OCI-LY1 (cell line): ENCODE results near the gene SPPL3.
"Not testable (repeated sequence)": the region's sequence is repeated elsewhere in the genome, so short reads cannot be mapped to it uniquely, and the experiment has no call there.

Source experiments
- EZH2 ChIP-seq: fragments of 200-600 bp; sonication (generic), shearing (Covaris generic); IDR thresholded peaks from 2 replicates; pipeline ENCODE4 v1.8.0; 2017; ENCODE audit warnings: borderline replicate concordance, mixed run types, mild to moderate bottlenecking, antibody characterized with exemption, low read length, moderate library complexity, mixed read lengths
- TF ChIP-seq, protein P1 (sequence below): fragments of 200-600 bp; sonication (generic), shearing (Covaris generic); IDR thresholded peaks from 2 replicates; pipeline ENCODE4 v1.5.1; 2017; ENCODE audit warnings: mild to moderate bottlenecking, antibody characterized with exemption, low read length, moderate library complexity, mixed read lengths

DNA sequence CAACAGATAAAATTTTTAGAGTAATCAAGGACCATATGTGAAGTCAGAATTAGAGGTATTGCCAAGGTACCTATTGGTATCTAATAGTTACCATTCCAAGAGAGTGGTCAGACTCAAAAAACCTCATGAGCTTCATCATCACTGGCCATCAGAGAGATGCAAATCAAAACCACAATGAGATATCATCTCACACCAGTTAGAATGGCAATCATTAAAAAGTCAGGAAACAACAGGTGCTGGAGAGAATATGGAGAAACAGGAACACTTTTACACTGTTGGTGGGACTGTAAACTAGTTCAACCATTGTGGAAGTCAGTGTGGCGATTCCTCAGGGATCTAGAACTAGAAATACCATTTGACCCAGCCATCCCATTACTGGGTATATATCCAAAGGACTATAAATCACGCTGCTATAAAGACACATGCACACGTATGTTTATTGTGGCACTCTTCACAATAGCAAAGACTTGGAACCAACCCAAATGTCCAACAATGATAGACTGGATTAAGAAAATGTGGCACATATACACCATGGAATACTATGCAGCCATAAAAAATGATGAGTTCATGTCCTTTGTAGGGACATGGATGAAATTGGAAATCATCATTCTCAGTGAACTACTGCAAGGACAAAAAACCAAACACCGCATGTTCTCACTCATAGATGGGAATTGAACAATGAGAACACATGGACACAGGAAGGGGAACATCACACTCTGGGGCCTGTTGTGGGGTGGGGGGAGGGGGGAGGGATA lies 65.4 kb downstream of the SPPL3 start:
- TF ChIP-seq, protein P1, sequence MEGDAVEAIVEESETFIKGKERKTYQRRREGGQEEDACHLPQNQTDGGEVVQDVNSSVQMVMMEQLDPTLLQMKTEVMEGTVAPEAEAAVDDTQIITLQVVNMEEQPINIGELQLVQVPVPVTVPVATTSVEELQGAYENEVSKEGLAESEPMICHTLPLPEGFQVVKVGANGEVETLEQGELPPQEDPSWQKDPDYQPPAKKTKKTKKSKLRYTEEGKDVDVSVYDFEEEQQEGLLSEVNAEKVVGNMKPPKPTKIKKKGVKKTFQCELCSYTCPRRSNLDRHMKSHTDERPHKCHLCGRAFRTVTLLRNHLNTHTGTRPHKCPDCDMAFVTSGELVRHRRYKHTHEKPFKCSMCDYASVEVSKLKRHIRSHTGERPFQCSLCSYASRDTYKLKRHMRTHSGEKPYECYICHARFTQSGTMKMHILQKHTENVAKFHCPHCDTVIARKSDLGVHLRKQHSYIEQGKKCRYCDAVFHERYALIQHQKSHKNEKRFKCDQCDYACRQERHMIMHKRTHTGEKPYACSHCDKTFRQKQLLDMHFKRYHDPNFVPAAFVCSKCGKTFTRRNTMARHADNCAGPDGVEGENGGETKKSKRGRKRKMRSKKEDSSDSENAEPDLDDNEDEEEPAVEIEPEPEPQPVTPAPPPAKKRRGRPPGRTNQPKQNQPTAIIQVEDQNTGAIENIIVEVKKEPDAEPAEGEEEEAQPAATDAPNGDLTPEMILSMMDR: not testable (repeated sequence)
- TF ChIP-seq EZH2: not testable (repeated sequence)
